ENCODE data around the gene PIGH. TPM values are rescaled to one million over a fixed set of nuclear protein-coding genes. Genes with fewer than 3 reads are reported as not detected.
A peak's percentile ranks its signal among the peaks of the same experiment; 100 is the strongest.

PIGH gene
- total and polyA plus RNA-seq, 2 of the 13 experiments (the other 11 are each of a cell fraction or from before 2014, with no cell fraction given) = 30.0 to 43.5 TPM

- H3K36me3 ChIP-seq (replicated peaks in 1 of 2; ENCODE audit: control insufficient read depth in 1 of 2, insufficient read depth in 2 of 2, low read length in 2 of 2) = peaks cover 5 to 13% of the 10 kb centered on the region in 2 experiments; a peak in 3 of 5 replicates
- TF ChIP-seq ZNF572 (CRISPR knock-in tag; IDR thresholded peaks at IDR 0.05) = no peak
- no peak for TF ChIP-seq HES4 (CRISPR knock-in tag; IDR thresholded peaks at IDR 0.05; ENCODE audit: borderline replicate concordance)
- no peak for TF ChIP-seq ZNF17 (CRISPR knock-in tag; IDR thresholded peaks at IDR 0.05)
- peak; percentile 73 for TF ChIP-seq MAFF (IDR thresholded peaks at IDR 0.05; ENCODE audit: low read depth, low read length)
- no peak for TF ChIP-seq ZFAT (CRISPR knock-in tag; conservative IDR thresholded peaks at IDR 0.05)
- no peak for TF ChIP-seq ZMYM2 (CRISPR knock-in tag; IDR thresholded peaks at IDR 0.05)
- TF ChIP-seq MXI1 (IDR thresholded peaks at IDR 0.05; ENCODE audit: borderline replicate concordance, low read depth, low read length) = no peak
- peak; percentile 78 for TF ChIP-seq MAFK (conservative IDR thresholded peaks at IDR 0.05 in 1 of 2, IDR thresholded peaks at IDR 0.05 in 1 of 2; ENCODE audit: low read length in 2 of 2)
- no peak for TF ChIP-seq SOX13 (IDR thresholded peaks at IDR 0.05)
- 0 out of 4 replicates have a peak, but pooled peaks of 1 of the 2 experiments have one; percentile 26 for TF ChIP-seq SOX13 (CRISPR knock-in tag; conservative IDR thresholded peaks at IDR 0.05 in 1 of 2, IDR thresholded peaks at IDR 0.05 in 1 of 2)
- no peak for TF ChIP-seq ZNF362 (CRISPR knock-in tag; IDR thresholded peaks at IDR 0.05; ENCODE audit: borderline replicate concordance)
- no peak for TF ChIP-seq ZSCAN25 (CRISPR knock-in tag; IDR thresholded peaks at IDR 0.05)
- TF ChIP-seq ZNF567 (CRISPR knock-in tag; IDR thresholded peaks at IDR 0.05; ENCODE audit: borderline replicate concordance) = no peak
- no peak for TF ChIP-seq ZBTB33 (CRISPR knock-in tag; IDR thresholded peaks at IDR 0.05)
- TF ChIP-seq RFXAP (CRISPR knock-in tag; IDR thresholded peaks at IDR 0.05; ENCODE audit: borderline replicate concordance) = no peak
- TF ChIP-seq RNF2 (conservative IDR thresholded peaks at IDR 0.05; ENCODE audit: low read depth) = no peak
- FAIRE-seq (peak; percentile 70), ATAC-seq (no peak), DNase-seq (ENCODE audit: low spot score) (no peak)
- ChIA-PET POLR2A (interaction anchor here (1.7 kb wide), 1 partner anchor 11 kb away, joined by 6 read pairs; the partner anchor contains the start of gene PIGH), CTCF (ENCODE audit: low intra/inter-chr PET ratio, low total read pairs) (no interaction called here)
- BruUV-seq (replicated peaks) = no TSS peak
- no peaks in the 10 kb centered on the region for H4K20me1 ChIP-seq (ENCODE audit: insufficient read depth, low read length)
- no peaks in the 10 kb centered on the region for H3K79me2 ChIP-seq (ENCODE audit: insufficient read depth, low read length)
- H3K9me3 ChIP-seq (ENCODE audit: low read length) = no peaks in the 10 kb centered on the region
- no peak overlapping the region for H3K27ac ChIP-seq (ENCODE audit: extremely low read length, insufficient read depth, low read length)
- WGBS (ENCODE audit: low lambda C conversion rate) = 47% methylated on average over 2 of the region's 2 CpGs
- H3K27me3 ChIP-seq (ENCODE audit: control insufficient read depth in 1 of 2, insufficient read depth in 2 of 2, low read length in 2 of 2) = no peaks in the 10 kb centered on the region
- H3K4me2 ChIP-seq (ENCODE audit: low read depth, low read length) = no peak overlapping the region
- peaks cover 31% of the 10 kb centered on the region for H3K4me1 ChIP-seq (ENCODE audit: insufficient read depth, low read length)
- no peak overlapping the region for H2AFZ ChIP-seq (ENCODE audit: low read length)
- no peak overlapping the region for H3K9ac ChIP-seq (ENCODE audit: insufficient read depth, low read depth, low read length)
- H3K4me3 ChIP-seq (replicated peaks in 1 of 3; ENCODE audit: insufficient read depth in 1 of 3, low read depth in 2 of 3, low read length in 3 of 3) = no peak overlapping the region
- intact Hi-C loops (cut with micrococcal nuclease; ENCODE audit: unreplicated experiment) (no loop called here), in situ Hi-C loops (cut with HindIII; ENCODE audit: extremely low pct_ligation_motif_present, low pct_unique_long_range_greater_than_20kb) (loop anchor here (10.0 kb wide), 2 partner anchors 76 to 116 kb away; partner anchors contain the start of gene RDH12)
Measured at GRCh38 chr14:67589204-67589770, 10.8 kb downstream of the PIGH start.

Data from HepG2 (cell line).